ENCODE measurements around the gene ITPKC. TPM values are rescaled to one million over a fixed set of nuclear protein-coding genes. Genes with fewer than 3 reads are reported as not detected.

The ITPKC gene
- total and polyA plus RNA-seq, 2 of the 13 experiments (the other 11 are each of a cell fraction or from before 2014, with no cell fraction given) = 6.9 to 11.2 TPM

- TF ChIP-seq TAF15 (IDR thresholded peaks at IDR 0.05; ENCODE audit: low read depth, low read length, poor library complexity, severe bottlenecking) (no peak), ZNF44 (CRISPR knock-in tag; IDR thresholded peaks at IDR 0.05) (no peak), HNF4A (CRISPR knock-in tag; IDR thresholded peaks at IDR 0.05) (no peak), SMARCE1 (IDR thresholded peaks at IDR 0.05; ENCODE audit: borderline replicate concordance) (no peak), ZFP36L2 (CRISPR knock-in tag; IDR thresholded peaks at IDR 0.05) (no peak), REPIN1 (CRISPR knock-in tag; IDR thresholded peaks at IDR 0.05; ENCODE audit: borderline replicate concordance, low read depth) (no peak), ZNF768 (CRISPR knock-in tag; IDR thresholded peaks at IDR 0.05) (no peak), KDM4B (CRISPR knock-in tag; IDR thresholded peaks at IDR 0.05) (no peak), KDM3A (CRISPR knock-in tag; IDR thresholded peaks at IDR 0.05; ENCODE audit: low read depth) (no peak), FOXM1 (CRISPR knock-in tag; IDR thresholded peaks at IDR 0.05) (no peak), FOXJ3 (CRISPR knock-in tag; IDR thresholded peaks at IDR 0.05; ENCODE audit: borderline replicate concordance) (no peak), FOSL1 (CRISPR knock-in tag; IDR thresholded peaks at IDR 0.05; ENCODE audit: borderline replicate concordance) (no peak), MZF1 (CRISPR knock-in tag; IDR thresholded peaks at IDR 0.05; ENCODE audit: borderline replicate concordance) (no peak), ZNF512B (CRISPR knock-in tag; IDR thresholded peaks at IDR 0.05; ENCODE audit: borderline replicate concordance) (no peak), GATAD2A (CRISPR knock-in tag; IDR thresholded peaks at IDR 0.05) (no peak; the same call in 1 of the 2 replicates), DMAP1 (CRISPR knock-in tag; IDR thresholded peaks at IDR 0.05) (no peak), ZFX (CRISPR knock-in tag; IDR thresholded peaks at IDR 0.05; ENCODE audit: low read depth) (no peak), ZBTB1 (CRISPR knock-in tag; IDR thresholded peaks at IDR 0.05; ENCODE audit: borderline replicate concordance) (no peak)
- TF ChIP-seq, protein P1, sequence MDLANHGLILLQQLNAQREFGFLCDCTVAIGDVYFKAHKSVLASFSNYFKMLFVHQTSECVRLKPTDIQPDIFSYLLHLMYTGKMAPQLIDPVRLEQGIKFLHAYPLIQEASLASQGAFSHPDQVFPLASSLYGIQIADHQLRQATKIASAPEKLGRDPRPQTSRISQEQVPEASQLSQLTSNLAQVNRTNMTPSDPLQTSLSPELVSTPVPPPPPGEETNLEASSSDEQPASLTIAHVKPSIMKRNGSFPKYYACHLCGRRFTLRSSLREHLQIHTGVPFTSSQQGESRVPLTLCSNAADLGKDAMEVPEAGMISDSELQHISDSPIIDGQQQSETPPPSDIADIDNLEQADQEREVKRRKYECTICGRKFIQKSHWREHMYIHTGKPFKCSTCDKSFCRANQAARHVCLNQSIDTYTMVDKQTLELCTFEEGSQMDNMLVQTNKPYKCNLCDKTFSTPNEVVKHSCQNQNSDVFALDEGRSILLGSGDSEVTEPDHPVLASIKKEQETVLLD (CRISPR knock-in tag; IDR thresholded peaks at IDR 0.05; ENCODE audit: low read depth) = no peak
- TF ChIP-seq, protein P2, sequence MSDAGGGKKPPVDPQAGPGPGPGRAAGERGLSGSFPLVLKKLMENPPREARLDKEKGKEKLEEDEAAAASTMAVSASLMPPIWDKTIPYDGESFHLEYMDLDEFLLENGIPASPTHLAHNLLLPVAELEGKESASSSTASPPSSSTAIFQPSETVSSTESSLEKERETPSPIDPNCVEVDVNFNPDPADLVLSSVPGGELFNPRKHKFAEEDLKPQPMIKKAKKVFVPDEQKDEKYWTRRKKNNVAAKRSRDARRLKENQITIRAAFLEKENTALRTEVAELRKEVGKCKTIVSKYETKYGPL (CRISPR knock-in tag; IDR thresholded peaks at IDR 0.05) = no peak
- TF ChIP-seq, protein P3, sequence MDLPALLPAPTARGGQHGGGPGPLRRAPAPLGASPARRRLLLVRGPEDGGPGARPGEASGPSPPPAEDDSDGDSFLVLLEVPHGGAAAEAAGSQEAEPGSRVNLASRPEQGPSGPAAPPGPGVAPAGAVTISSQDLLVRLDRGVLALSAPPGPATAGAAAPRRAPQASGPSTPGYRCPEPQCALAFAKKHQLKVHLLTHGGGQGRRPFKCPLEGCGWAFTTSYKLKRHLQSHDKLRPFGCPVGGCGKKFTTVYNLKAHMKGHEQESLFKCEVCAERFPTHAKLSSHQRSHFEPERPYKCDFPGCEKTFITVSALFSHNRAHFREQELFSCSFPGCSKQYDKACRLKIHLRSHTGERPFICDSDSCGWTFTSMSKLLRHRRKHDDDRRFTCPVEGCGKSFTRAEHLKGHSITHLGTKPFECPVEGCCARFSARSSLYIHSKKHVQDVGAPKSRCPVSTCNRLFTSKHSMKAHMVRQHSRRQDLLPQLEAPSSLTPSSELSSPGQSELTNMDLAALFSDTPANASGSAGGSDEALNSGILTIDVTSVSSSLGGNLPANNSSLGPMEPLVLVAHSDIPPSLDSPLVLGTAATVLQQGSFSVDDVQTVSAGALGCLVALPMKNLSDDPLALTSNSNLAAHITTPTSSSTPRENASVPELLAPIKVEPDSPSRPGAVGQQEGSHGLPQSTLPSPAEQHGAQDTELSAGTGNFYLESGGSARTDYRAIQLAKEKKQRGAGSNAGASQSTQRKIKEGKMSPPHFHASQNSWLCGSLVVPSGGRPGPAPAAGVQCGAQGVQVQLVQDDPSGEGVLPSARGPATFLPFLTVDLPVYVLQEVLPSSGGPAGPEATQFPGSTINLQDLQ (CRISPR knock-in tag; IDR thresholded peaks at IDR 0.05) = no peak
These were observed 2.2 kb upstream of the ITPKC start (continued) for GRCh38 chr19:40714441-40715299.

Data from HepG2 (cell line).